Kidney epithelial cell (primary cell): ENCODE results near the gene TGFBR2. TPM values are rescaled to one million over a fixed set of nuclear protein-coding genes. Genes with fewer than 3 reads are reported as not detected.

Source experiments
- DNase-seq: peaks from one replicate; pipeline ENCODE4 v3.0.0-alpha.2; 2010; ENCODE audit warnings: low read depth
- H3K27me3 ChIP-seq: 2 replicates; pipeline ENCODE4 v1.6.0; 2011; ENCODE audit warnings: low read length; ENCODE audit not compliant: control insufficient read depth, insufficient read depth
- H3K36me3 ChIP-seq: 2 replicates; pipeline ENCODE4 v1.5.1; 2011; ENCODE audit warnings: low read length; ENCODE audit not compliant: control insufficient read depth, insufficient read depth
- H3K4me3 ChIP-seq: 2 replicates; pipeline ENCODE4 v1.5.1; 2011; ENCODE audit warnings: low read depth, mild to moderate bottlenecking, control low read depth, low read length
- total RNA-seq: library from RNA; depleted of rRNA; stranded (reverse); fragments of >200 nt; gene quantifications from 2 replicates; pipeline ENCODE4 v1.2.3, GENCODE V29; 2015
- TF ChIP-seq, protein P1 (sequence below): IDR thresholded peaks from 2 replicates; pipeline ENCODE4 v1.5.1; 2011; ENCODE audit warnings: mild to moderate bottlenecking, moderate library complexity, low read length, control low read depth, inconsistent platforms; ENCODE audit not compliant: insufficient read depth, poor library complexity, severe bottlenecking

The TGFBR2 gene
- total RNA-seq, result 33.4 and 34.4 TPM in 2 replicates

DNA sequence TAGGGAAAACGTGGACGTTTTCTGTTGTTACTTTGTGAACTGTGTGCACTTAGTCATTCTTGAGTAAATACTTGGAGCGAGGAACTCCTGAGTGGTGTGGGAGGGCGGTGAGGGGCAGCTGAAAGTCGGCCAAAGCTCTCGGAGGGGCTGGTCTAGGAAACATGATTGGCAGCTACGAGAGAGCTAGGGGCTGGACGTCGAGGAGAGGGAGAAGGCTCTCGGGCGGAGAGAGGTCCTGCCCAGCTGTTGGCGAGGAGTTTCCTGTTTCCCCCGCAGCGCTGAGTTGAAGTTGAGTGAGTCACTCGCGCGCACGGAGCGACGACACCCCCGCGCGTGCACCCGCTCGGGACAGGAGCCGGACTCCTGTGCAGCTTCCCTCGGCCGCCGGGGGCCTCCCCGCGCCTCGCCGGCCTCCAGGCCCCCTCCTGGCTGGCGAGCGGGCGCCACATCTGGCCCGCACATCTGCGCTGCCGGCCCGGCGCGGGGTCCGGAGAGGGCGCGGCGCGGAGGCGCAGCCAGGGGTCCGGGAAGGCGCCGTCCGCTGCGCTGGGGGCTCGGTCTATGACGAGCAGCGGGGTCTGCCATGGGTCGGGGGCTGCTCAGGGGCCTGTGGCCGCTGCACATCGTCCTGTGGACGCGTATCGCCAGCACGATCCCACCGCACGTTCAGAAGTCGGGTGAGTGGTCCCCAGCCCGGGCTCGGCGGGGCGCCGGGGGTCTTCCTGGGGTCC, at the start of gene TGFBR2:
TGFBR2 (plus strand) TSS at position 301 of the 731 bp plus-strand sequence; CDS start at position 584, 283 bp downstream.
- peak; percentile 97 for DNase-seq
- no peaks in the 10 kb centered on the region for H3K27me3 ChIP-seq
- no peaks in the 10 kb centered on the region for H3K36me3 ChIP-seq

DNA sequence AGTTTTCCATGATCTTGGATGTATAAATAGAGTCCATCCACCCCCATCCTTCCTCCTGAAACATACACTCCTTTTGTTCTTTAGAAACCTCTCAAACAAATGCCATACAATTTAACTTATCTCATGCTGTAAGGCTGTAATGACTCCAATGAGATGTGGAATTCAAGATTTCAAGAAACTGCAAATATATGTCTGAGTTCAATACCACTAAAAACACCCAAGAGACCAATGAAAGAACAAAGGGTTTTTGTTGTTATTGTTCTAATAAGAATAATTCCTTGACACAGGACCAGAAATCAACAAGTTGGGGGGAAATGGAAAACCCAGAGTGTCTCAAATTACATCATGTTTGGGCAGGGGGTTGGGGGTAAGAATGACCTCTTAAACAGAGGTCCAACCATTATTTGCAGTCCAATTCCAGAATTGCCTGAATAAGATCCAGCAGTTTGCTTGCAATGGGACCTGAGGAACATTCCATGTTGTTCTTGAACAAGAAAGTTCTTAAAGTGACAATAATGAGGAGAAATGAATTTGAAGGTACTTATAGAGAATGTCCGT, 48.6 kb upstream of the TGFBR2 start:
- TF ChIP-seq, protein P1, sequence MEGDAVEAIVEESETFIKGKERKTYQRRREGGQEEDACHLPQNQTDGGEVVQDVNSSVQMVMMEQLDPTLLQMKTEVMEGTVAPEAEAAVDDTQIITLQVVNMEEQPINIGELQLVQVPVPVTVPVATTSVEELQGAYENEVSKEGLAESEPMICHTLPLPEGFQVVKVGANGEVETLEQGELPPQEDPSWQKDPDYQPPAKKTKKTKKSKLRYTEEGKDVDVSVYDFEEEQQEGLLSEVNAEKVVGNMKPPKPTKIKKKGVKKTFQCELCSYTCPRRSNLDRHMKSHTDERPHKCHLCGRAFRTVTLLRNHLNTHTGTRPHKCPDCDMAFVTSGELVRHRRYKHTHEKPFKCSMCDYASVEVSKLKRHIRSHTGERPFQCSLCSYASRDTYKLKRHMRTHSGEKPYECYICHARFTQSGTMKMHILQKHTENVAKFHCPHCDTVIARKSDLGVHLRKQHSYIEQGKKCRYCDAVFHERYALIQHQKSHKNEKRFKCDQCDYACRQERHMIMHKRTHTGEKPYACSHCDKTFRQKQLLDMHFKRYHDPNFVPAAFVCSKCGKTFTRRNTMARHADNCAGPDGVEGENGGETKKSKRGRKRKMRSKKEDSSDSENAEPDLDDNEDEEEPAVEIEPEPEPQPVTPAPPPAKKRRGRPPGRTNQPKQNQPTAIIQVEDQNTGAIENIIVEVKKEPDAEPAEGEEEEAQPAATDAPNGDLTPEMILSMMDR, result no peak
- DNase-seq, result no peak
- H3K36me3 ChIP-seq, result no peaks in the 10 kb centered on the region
- no peak overlapping the region for H3K4me3 ChIP-seq
- no peaks in the 10 kb centered on the region for H3K27me3 ChIP-seq

More for the DNA sequence above, at the start of gene TGFBR2:
- TF ChIP-seq, protein P1, result no peak
- H3K4me3 ChIP-seq, result peak within 1 kb of the TSS; percentile 91

DNA sequence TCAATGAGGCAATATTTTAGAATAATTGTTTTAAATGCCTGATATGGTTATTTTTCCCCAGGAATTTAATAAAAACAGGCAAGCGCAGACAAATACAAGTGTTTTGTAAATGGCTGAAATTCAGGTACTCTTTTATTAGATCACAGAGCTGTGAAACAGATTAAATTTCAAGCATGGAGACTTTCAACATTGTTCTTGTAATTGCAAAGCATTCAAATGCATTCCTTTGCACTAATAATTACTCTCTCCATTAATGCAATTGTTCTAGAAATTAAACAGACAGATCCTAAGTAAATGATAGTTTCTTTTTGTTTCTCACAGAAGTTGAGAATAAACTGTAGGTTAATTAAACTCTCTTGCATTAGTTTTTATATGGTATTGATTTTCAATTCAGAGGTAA, 42.4 kb upstream of the TGFBR2 start:
- H3K36me3 ChIP-seq, result no peaks in the 10 kb centered on the region
- TF ChIP-seq, protein P1, result no peak
- H3K4me3 ChIP-seq, result no peak overlapping the region
- no peaks in the 10 kb centered on the region for H3K27me3 ChIP-seq
- no peak for DNase-seq

DNA sequence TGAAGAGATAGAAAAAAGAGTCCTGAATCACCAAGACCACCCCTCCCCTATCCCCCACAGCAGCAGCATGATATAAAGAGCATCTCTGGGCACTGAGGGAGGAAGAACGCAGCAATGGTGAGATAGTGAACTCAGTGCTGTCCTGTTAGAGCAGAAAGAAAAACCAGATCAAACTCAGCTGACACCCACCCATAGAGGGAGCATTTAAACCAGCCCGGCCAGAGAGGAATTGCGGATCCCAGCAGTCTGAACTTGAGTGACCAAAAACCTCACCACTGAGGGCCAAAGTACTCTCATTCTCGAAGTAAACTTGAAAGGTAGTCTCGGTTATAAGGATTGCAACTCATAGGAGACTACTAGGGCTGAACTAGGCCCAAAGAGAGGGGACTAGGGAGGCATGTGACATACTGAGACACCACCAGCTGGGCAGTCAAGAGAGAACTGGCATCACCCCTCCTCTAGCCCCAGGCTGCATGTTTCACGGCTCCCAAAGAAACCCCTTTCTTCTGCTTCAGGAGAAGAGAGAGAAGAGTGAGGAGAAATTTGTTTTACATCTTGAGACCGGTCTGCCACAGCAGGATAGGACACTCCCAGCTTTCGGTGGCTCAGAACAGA, 39.2 kb upstream of the TGFBR2 start:
- DNase-seq, result no peak
- no peaks in the 10 kb centered on the region for H3K36me3 ChIP-seq
- H3K27me3 ChIP-seq, result no peaks in the 10 kb centered on the region
- TF ChIP-seq, protein P1, result no peak
- H3K4me3 ChIP-seq, result no peak overlapping the region

DNA sequence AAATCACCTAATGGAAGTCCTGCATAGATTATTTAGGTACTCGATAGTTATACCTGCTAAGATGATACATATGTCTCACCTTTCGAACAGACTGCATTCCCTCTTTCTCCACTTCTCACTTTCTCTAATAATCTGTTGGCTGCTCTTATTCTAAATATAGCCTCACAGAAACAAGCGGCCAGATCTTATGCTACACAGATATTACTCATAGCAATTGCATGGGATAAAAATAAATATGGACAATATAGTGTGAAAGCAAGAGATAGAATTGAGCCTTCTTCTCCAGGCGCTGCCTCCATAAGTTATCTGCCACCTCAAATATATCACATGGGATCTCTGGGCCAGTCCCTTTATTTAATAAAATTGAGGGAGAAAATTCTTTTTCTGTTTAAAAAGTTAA, 29.5 kb upstream of the TGFBR2 start:
- Histone ChIP-seq H3K36me3 (no peaks in the 10 kb centered on the region), H3K27me3 (no peaks in the 10 kb centered on the region), H3K4me3 (no peak overlapping the region)
- no peak for DNase-seq
- TF ChIP-seq, protein P1, result no peak
